HG03565 (cell line): ENCODE measurements around the gene PLEKHA1.

Source experiments
- ATAC-seq: cut with Tn5 transposase; IDR thresholded peaks from one replicate; pipeline ENCODE4 v1.9.1; 2021; ENCODE audit warnings: mild to moderate bottlenecking, moderate library complexity; ENCODE audit not compliant: unreplicated experiment

PLEKHA1 gene

GRCh38 chr10:122459561-122460273 is 85.2 kb downstream of the PLEKHA1 start:
- no peak for ATAC-seq

GRCh38 chr10:122460891-122461293 is 86.4 kb downstream of the PLEKHA1 start:
- no peak for ATAC-seq

- ATAC-seq = no peak
Observed at GRCh38 chr10:122461367-122461728, 86.8 kb downstream of the PLEKHA1 start, which contains the start of gene HTRA1. HTRA1 (plus strand) TSS chr10:122461553; CDS start chr10:122461653, 100 bp downstream.

GRCh38 chr10:122461729-122462532 is 87.4 kb downstream of the PLEKHA1 start:
- no peak for ATAC-seq

GRCh38 chr10:122462533-122463465 is 88.3 kb downstream of the PLEKHA1 start:
- ATAC-seq = no peak

- no peak for ATAC-seq
Observed at GRCh38 chr10:122463466-122464249, 89.2 kb downstream of the PLEKHA1 start.

GRCh38 chr10:122464250-122464510 is 89.7 kb downstream of the PLEKHA1 start:
- no peak for ATAC-seq

GRCh38 chr10:122464586-122464985 is 90.1 kb downstream of the PLEKHA1 start:
- ATAC-seq = no peak

GRCh38 chr10:122465401-122466040 is 91.0 kb downstream of the PLEKHA1 start:
- ATAC-seq = no peak

- ATAC-seq = no peak
Observed at GRCh38 chr10:122466951-122467381, 92.5 kb downstream of the PLEKHA1 start.

GRCh38 chr10:122467701-122468100 is 93.2 kb downstream of the PLEKHA1 start:
- no peak for ATAC-seq

GRCh38 chr10:122468307-122468925 is 93.9 kb downstream of the PLEKHA1 start:
- ATAC-seq = no peak

GRCh38 chr10:122468926-122469781 is 94.6 kb downstream of the PLEKHA1 start:
- no peak for ATAC-seq

- no peak for ATAC-seq
Observed at GRCh38 chr10:122469848-122470247, 95.3 kb downstream of the PLEKHA1 start.

GRCh38 chr10:122471531-122472177 is 97.1 kb downstream of the PLEKHA1 start:
- ATAC-seq = no peak

- ATAC-seq = no peak
Observed at GRCh38 chr10:122473116-122473515, 98.6 kb downstream of the PLEKHA1 start.

- ATAC-seq = no peak
Observed at GRCh38 chr10:122474131-122474818, 99.8 kb downstream of the PLEKHA1 start.

GRCh38 chr10:122475100-122475499 is 100.6 kb downstream of the PLEKHA1 start:
- no peak for ATAC-seq
